Hepatocyte (in vitro differentiated cells): ENCODE results near the gene XPO6. TPM values are rescaled to one million over a fixed set of nuclear protein-coding genes. Genes with fewer than 3 reads are reported as not detected.

ENCODE experiments used
- DNase-seq: peaks from one replicate; pipeline ENCODE4 v3.0.0-alpha.2; 2016; ENCODE audit warnings: low spot score
- H2AFZ ChIP-seq: fragments of 200-600 bp; sonication (generic); 2 replicates; pipeline ENCODE4 v1.6.0; 2016; ENCODE audit warnings: antibody characterized with exemption, mild to moderate bottlenecking
- H3K27ac ChIP-seq: fragments of 200-600 bp; sonication (generic); 2 replicates; pipeline ENCODE4 v1.5.1; 2016; ENCODE audit warnings: mild to moderate bottlenecking
- H3K27me3 ChIP-seq: fragments of 200-600 bp; sonication (generic); 2 replicates; pipeline ENCODE4 v1.6.1; 2016
- H3K36me3 ChIP-seq: fragments of 200-600 bp; sonication (generic); replicated peaks from 2 replicates; pipeline ENCODE4 v1.5.1; 2016; ENCODE audit warnings: low read depth; ENCODE audit not compliant: insufficient read depth
- H3K4me1 ChIP-seq: fragments of 200-600 bp; sonication (generic); 2 replicates; pipeline ENCODE4 v1.5.1; 2016; ENCODE audit warnings: mild to moderate bottlenecking, moderate library complexity; ENCODE audit not compliant: insufficient read depth
- H3K4me2 ChIP-seq: fragments of 200-600 bp; sonication (generic); 2 replicates; pipeline ENCODE4 v1.6.0; 2016
- H3K4me3 ChIP-seq: fragments of 200-600 bp; sonication (generic); 2 replicates; pipeline ENCODE4 v1.5.1; 2016; ENCODE audit warnings: mild to moderate bottlenecking
- H3K79me2 ChIP-seq: fragments of 200-600 bp; sonication (generic); 2 replicates; pipeline ENCODE4 v1.6.0; 2017; ENCODE audit warnings: mild to moderate bottlenecking
- H3K9me2 ChIP-seq: fragments of 200-600 bp; sonication (generic); replicated peaks from 2 replicates; pipeline ENCODE4 v1.6.0; 2017; ENCODE audit warnings: mild to moderate bottlenecking; ENCODE audit not compliant: insufficient read depth
- H3K9me3 ChIP-seq: fragments of 200-600 bp; sonication (generic); 2 replicates; pipeline ENCODE4 v1.5.1; 2016; ENCODE audit warnings: low read depth, mild to moderate bottlenecking
- H4K20me1 ChIP-seq: fragments of 200-600 bp; sonication (generic); 2 replicates; pipeline ENCODE4 v1.6.0; 2016; ENCODE audit warnings: mild to moderate bottlenecking; ENCODE audit not compliant: insufficient read depth, poor library complexity, severe bottlenecking
- CTCF ChIP-seq: fragments of 200-600 bp; sonication (generic); IDR thresholded peaks from 2 replicates; pipeline ENCODE4 v1.5.1; 2016; ENCODE audit warnings: antibody characterized with exemption, mild to moderate bottlenecking; ENCODE audit not compliant: poor library complexity
- EZH2 ChIP-seq: fragments of 200-600 bp; sonication (generic); IDR thresholded peaks from 2 replicates; pipeline ENCODE4 v1.6.1; 2016; ENCODE audit warnings: antibody characterized with exemption, mild to moderate bottlenecking, borderline replicate concordance
- EZH2phosphoT487 ChIP-seq: fragments of 200-600 bp; sonication (generic); IDR thresholded peaks from one replicate; pipeline ENCODE4 v1.6.1; 2018; ENCODE audit warnings: antibody characterized with exemption, mild to moderate bottlenecking, low read depth, moderate library complexity; ENCODE audit not compliant: unreplicated experiment, severe bottlenecking
- WGBS: methylation state at CpG from one replicate; pipeline ENCODE4 v1.1.6; 2016; ENCODE audit warnings: low lambda C conversion rate; ENCODE audit errors: missing lambda C conversion rate; 5-methylcytosine and 5-hydroxymethylcytosine counted together
- polyA plus RNA-seq: library from polyadenylated mRNA; unstranded; fragments of >200 nt; fragmentation: Nextera tagmentation; extraction: Ambion mirVana; gene quantifications from 2 replicates; pipeline ENCODE4 v1.2.1, GENCODE V29; 2016
- total RNA-seq: library from RNA; depleted of rRNA; stranded (reverse); fragments of >200 nt; gene quantifications from 2 replicates; pipeline ENCODE4 v1.2.3, GENCODE V29; 2014

XPO6 gene
- total and polyA plus RNA-seq, 2 experiments from 2014 or later = 39.8 to 111 TPM

GRCh38 chr16:28136751-28137434 is 74.9 kb downstream of the XPO6 start:
- Histone ChIP-seq H3K4me2 (no peak overlapping the region), H3K36me3 (no peaks in the 10 kb centered on the region), H3K9me3 (no peaks in the 10 kb centered on the region), H2AFZ (no peak overlapping the region), H4K20me1 (no peaks in the 10 kb centered on the region), H3K27ac (no peak overlapping the region), H3K27me3 (no peaks in the 10 kb centered on the region), H3K79me2 (peaks cover 3% of the 10 kb centered on the region), H3K4me3 (no peak overlapping the region), H3K9me2 (no peaks in the 10 kb centered on the region), H3K4me1 (no peaks in the 10 kb centered on the region)
- TF ChIP-seq CTCF = no peak
- TF ChIP-seq EZH2 = no peak
- TF ChIP-seq EZH2phosphoT487 = no peak
- 96% methylated on average over 6 of the region's 6 CpGs for WGBS
- DNase-seq = no peak

- no peaks in the 10 kb centered on the region for H3K27me3 ChIP-seq
- 96% methylated on average over 7 of the region's 7 CpGs for WGBS
- H3K9me2 ChIP-seq = no peaks in the 10 kb centered on the region
- H3K9me3 ChIP-seq = no peaks in the 10 kb centered on the region
- H3K79me2 ChIP-seq = no peaks in the 10 kb centered on the region
- H3K4me2 ChIP-seq = no peak overlapping the region
- H3K36me3 ChIP-seq = no peaks in the 10 kb centered on the region
- no peak for DNase-seq
- no peak for TF ChIP-seq EZH2phosphoT487
- TF ChIP-seq CTCF = no peak
- TF ChIP-seq EZH2 = no peak
- H3K4me3 ChIP-seq = no peak overlapping the region
- no peaks in the 10 kb centered on the region for H3K4me1 ChIP-seq
- H3K27ac ChIP-seq = no peak overlapping the region
- H4K20me1 ChIP-seq = no peaks in the 10 kb centered on the region
- H2AFZ ChIP-seq = no peak overlapping the region
Observed at GRCh38 chr16:28133666-28134065, 78.1 kb downstream of the XPO6 start.

GRCh38 chr16:28131743-28132393 is 79.9 kb downstream of the XPO6 start:
- Histone ChIP-seq H3K27me3 (no peaks in the 10 kb centered on the region), H3K9me3 (no peaks in the 10 kb centered on the region), H3K9me2 (no peaks in the 10 kb centered on the region), H3K79me2 (no peaks in the 10 kb centered on the region), H3K36me3 (no peaks in the 10 kb centered on the region), H3K4me2 (no peak overlapping the region), H3K4me1 (no peaks in the 10 kb centered on the region), H2AFZ (no peak overlapping the region), H3K4me3 (no peak overlapping the region), H4K20me1 (no peaks in the 10 kb centered on the region), H3K27ac (no peak overlapping the region)
- no peak for DNase-seq
- TF ChIP-seq CTCF (no peak), EZH2 (no peak), EZH2phosphoT487 (no peak)
- WGBS = 96% methylated on average over 5 of the region's 5 CpGs
